PFSK-1 (cell line): Measurements from ENCODE around the gene RBM20. TPM values are rescaled to one million over a fixed set of nuclear protein-coding genes. Genes with fewer than 3 reads are reported as not detected.

Experiments
- FOXP2 ChIP-seq: optimal IDR thresholded peaks from 2 replicates; pipeline ENCODE3; 2011; ENCODE audit warnings: borderline replicate concordance, control low read depth, inconsistent platforms; ENCODE audit not compliant: insufficient read depth; ENCODE audit errors: extremely low read length, extremely low read depth
- POLR2AphosphoS5 ChIP-seq: IDR thresholded peaks from 2 replicates; pipeline ENCODE4 v1.6.1; 2012; ENCODE audit warnings: low read depth, mild to moderate bottlenecking, control low read depth, low read length, moderate library complexity
- REST ChIP-seq, 2 experiments: IDR thresholded peaks; 2 replicates each; pipeline versions ENCODE4 v1.6.1 to v1.8.0; 2011 to 2012; ENCODE audit warnings: low read depth in 2 of 2, low read length in 2 of 2, control low read depth in 1 of 2, inconsistent platforms in 1 of 2, mild to moderate bottlenecking in 1 of 2, moderate library complexity in 1 of 2; ENCODE audit not compliant: insufficient read depth in 1 of 2
- SIN3A ChIP-seq: IDR thresholded peaks from 2 replicates; pipeline ENCODE4 v1.6.1; 2012; ENCODE audit warnings: mild to moderate bottlenecking, low read length, moderate library complexity, borderline replicate concordance; ENCODE audit not compliant: insufficient read depth
- TAF1 ChIP-seq: IDR thresholded peaks from 2 replicates; pipeline ENCODE4 v1.6.1; 2012; ENCODE audit warnings: low read length, control low read depth, borderline replicate concordance; ENCODE audit not compliant: insufficient read depth
- polyA plus RNA-seq: library from polyadenylated mRNA; unstranded; fragments of >200 nt; gene quantifications from one replicate; pipeline ENCODE4 v1.2.1, GENCODE V29; 2012; ENCODE audit warnings: low read depth, missing spikeins; ENCODE audit not compliant: insufficient read length

Gene RBM20
- polyA plus RNA-seq: 3.0 TPM

DNA sequence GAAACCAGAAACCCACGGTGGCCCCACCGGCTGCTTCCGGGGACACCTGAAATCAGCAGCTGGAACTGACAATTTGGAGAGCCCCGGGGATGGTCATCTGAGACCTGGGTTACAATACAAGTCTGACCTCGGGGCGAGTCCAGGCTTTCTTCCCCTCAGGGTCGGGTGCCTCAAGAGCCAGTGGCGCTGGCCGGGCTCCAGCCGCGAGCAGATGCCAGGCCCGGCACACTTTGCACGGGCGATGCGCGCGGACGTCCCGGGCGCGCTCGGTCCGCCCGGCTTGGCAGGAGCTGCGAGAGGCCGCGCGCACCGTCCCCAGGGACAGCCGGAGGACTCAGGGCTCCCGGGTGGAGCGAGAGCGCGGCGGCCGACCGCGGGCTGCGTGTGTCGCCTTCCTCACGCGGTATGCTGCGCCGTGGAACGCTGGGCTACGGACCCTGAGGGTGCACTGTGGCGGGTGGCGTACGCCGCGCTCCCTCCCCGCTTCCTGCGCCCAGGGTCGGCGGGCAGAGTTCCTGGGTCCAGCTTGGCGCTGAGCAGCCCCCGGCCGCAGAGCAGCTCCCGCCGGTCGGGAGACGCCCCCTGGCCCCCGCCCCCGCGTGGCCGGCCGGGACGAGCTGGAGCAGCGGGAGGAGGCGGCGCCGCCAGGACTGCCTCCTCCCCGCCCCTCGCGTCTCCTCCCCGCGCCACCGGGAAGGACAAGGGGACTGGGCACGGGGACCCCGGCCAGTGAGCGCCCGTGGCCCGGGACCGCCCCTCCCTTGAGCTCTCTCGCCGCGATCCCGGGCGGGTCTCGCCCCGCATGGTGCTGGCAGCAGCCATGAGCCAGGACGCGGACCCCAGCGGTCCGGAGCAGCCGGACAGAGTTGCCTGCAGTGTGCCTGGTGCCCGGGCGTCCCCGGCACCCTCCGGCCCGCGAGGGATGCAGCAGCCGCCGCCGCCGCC, at the start of gene RBM20:
Gene RBM20 (plus strand): TSS at position 684 of the 945 bp plus-strand sequence. CDS start 119 bp downstream, at position 803.
- TF ChIP-seq SIN3A (no peak), FOXP2 (peak; percentile 42)

DNA sequence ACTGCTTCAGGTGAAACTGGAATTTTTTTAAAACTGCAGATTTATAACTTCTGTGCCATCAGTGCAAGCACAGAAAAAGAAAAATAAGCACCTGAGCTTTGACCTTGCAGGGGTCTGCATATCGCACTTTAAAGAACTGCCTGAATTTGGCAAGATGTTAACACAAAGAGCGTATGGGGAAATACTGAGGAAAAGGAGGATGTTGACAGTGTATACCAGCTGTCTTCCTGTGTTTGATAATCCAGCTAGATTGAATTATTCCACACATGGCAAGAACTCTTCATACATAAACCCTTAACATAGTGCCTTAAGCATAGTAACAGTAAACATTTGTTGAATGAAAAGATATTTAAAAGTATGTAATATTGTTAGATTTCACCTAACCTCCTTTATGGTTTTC, 46.7 kb upstream of the RBM20 start:
- TF ChIP-seq REST (IDR thresholded peaks at IDR 0.05; ENCODE audit: insufficient read depth in 1 of 2, low read depth in 2 of 2, low read length in 2 of 2) (no peak), TAF1 (no peak), FOXP2 (no peak), SIN3A (no peak), POLR2AphosphoS5 (no peak)

DNA sequence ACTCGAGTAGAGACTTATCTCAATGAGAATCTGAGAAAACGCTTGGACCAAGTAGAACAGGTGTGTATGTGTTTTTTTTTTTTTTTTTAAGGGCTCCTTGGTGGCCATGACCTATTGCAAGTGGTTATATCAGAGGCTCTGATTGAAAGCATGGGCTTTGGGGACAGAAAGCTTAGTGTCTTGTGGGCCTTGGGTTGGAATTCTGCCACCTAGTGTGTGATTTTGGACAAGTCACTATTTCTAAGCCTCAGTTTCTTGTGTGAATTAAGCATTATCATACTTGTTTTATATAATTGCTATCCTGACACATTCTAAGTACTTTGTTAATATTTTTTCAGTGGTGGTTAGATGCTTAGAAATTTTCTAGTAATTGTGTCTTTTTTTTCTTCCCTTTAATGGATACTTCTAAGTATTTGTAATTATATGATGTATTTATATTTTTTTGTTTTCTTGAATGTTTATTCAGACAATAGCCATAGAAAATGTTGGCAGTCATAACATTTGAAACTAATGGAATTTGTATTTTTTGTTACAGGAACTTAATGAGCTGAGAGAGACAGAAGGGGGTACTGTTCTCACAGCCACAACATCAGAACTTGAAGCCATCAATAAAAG, 43.5 kb upstream of the RBM20 start:
- no peak for TF ChIP-seq REST (IDR thresholded peaks at IDR 0.05; ENCODE audit: insufficient read depth in 1 of 2, low read depth in 2 of 2, low read length in 2 of 2)

GRCh38 chr10:110601581-110601980, 42.6 kb upstream of the RBM20 start:
- TF ChIP-seq REST (IDR thresholded peaks at IDR 0.05; ENCODE audit: insufficient read depth in 1 of 2, low read depth in 2 of 2, low read length in 2 of 2) (no peak), POLR2AphosphoS5 (no peak), TAF1 (no peak), SIN3A (no peak), FOXP2 (no peak)

GRCh38 chr10:110608087-110608486, 36.0 kb upstream of the RBM20 start:
- TF ChIP-seq POLR2AphosphoS5 (no peak), TAF1 (no peak), FOXP2 (no peak), SIN3A (no peak), REST (IDR thresholded peaks at IDR 0.05; ENCODE audit: insufficient read depth in 1 of 2, low read depth in 2 of 2, low read length in 2 of 2) (no peak)
